CD4-positive, alpha-beta memory T cell (primary cell): ENCODE data around the gene TYW5. TPM values are rescaled to one million over a fixed set of nuclear protein-coding genes. Genes with fewer than 3 reads are reported as not detected.

Experiments
- CTCF ChIA-PET: fragments of 350-600 bp; sonication (Branson Sonifier 250); formaldehyde crosslinking; loops from one replicate; lab custom pipeline; 2021; ENCODE audit warnings: inconsistent platforms; ENCODE audit not compliant: partially characterized antibody; lab: Charles Lee
- POLR2A ChIA-PET: fragments of 350-600 bp; sonication (Branson Sonifier 250); formaldehyde crosslinking; loops from one replicate; lab custom pipeline; 2021; ENCODE audit not compliant: partially characterized antibody; lab: Charles Lee
- DNase-seq, 5 donors: peaks; one replicate each; pipeline versions ENCODE4 v3.0.0 to v3.0.0-alpha.2; 2020 to 2022; ENCODE audit warnings: mixed read lengths in 1 of 5
- H3K27ac ChIP-seq: one replicate; pipeline ENCODE4 v1.7.0; 2013; ENCODE audit warnings: low read depth, low read length
- H3K27me3 ChIP-seq: 2 replicates; pipeline ENCODE4 v1.7.0; 2013; ENCODE audit warnings: mild to moderate bottlenecking, low read length, moderate library complexity; ENCODE audit not compliant: insufficient read depth
- H3K36me3 ChIP-seq: 2 replicates; pipeline ENCODE4 v1.7.0; 2013; ENCODE audit warnings: mild to moderate bottlenecking, low read length, moderate library complexity; ENCODE audit not compliant: insufficient read depth
- H3K4me1 ChIP-seq: 2 replicates; pipeline ENCODE4 v1.7.0; 2013; ENCODE audit warnings: mild to moderate bottlenecking, low read length, moderate library complexity; ENCODE audit not compliant: insufficient read depth
- H3K4me3 ChIP-seq, 2 donors: one replicate each; pipeline ENCODE4 v1.7.0; 2013; ENCODE audit warnings: low read length in 2 of 2, mild to moderate bottlenecking in 1 of 2
- H3K9me3 ChIP-seq, 2 donors: one replicate each; pipeline ENCODE4 v1.7.0; 2013; ENCODE audit warnings: low read length in 2 of 2, control low read depth in 1 of 2; ENCODE audit not compliant: control insufficient read depth in 1 of 2
- H3K27ac Mint-ChIP-seq, 7 donors: one replicate each; pipeline ENCODE4 v1.8.0; 2020 to 2021; ENCODE audit warnings: mixed read lengths in 7 of 7, mild to moderate bottlenecking in 6 of 7, inconsistent platforms in 3 of 7, moderate library complexity in 3 of 7
- H3K27me3 Mint-ChIP-seq, 2 donors: one replicate each; pipeline ENCODE4 v1.8.0; 2020 to 2021; ENCODE audit warnings: mixed read lengths in 2 of 2
- H3K36me3 Mint-ChIP-seq, 2 donors: one replicate each; pipeline ENCODE4 v1.8.0; 2020 to 2021; ENCODE audit warnings: mixed read lengths in 2 of 2, inconsistent platforms in 1 of 2, mild to moderate bottlenecking in 1 of 2
- H3K4me1 Mint-ChIP-seq, 4 donors: one replicate each; pipeline ENCODE4 v1.8.0; 2020 to 2021; ENCODE audit warnings: mixed read lengths in 4 of 4, mild to moderate bottlenecking in 1 of 4
- H3K4me3 Mint-ChIP-seq, 8 donors: one replicate each; pipeline ENCODE4 v1.8.0; 2020 to 2021; ENCODE audit warnings: mixed read lengths in 8 of 8, mild to moderate bottlenecking in 7 of 8, moderate library complexity in 6 of 8, inconsistent platforms in 3 of 8
- H3K9me3 Mint-ChIP-seq, 8 donors: one replicate each; pipeline ENCODE4 v1.8.0; 2020 to 2021; ENCODE audit warnings: mixed read lengths in 8 of 8, mild to moderate bottlenecking in 5 of 8, inconsistent platforms in 3 of 8, moderate library complexity in 1 of 8
- intact Hi-C: fragments of 100-400 bp; cut with micrococcal nuclease; formaldehyde crosslinking; loops from one replicate; pipeline ENCODE4 v1.15.1; 2023
- polyA plus RNA-seq, 2 donors: library from polyadenylated mRNA; unstranded; fragments of 300-500 nt; fragmentation: Illumina TruSeq; gene quantifications; one replicate each; pipeline ENCODE4 v1.2.3, GENCODE V29; 2021
- total RNA-seq, 2 experiments: library from RNA; stranded (reverse); gene quantifications; one replicate each; pipeline ENCODE4 v1.2.3, GENCODE V29; 2021

TYW5 gene
- total and polyA plus RNA-seq, 4 experiments from 2014 or later, result 4.0 to 11.6 (median 7.8) TPM

GRCh38 chr2:199984159-199984558 is 28.9 kb upstream of the TYW5 start:
- H3K4me3 Mint-ChIP-seq, result no peak overlapping the region
- Histone ChIP-seq H3K36me3 (no peaks in the 10 kb centered on the region), H3K27ac (no peak overlapping the region), H3K9me3 (no peaks in the 10 kb centered on the region), H3K4me3 (no peak overlapping the region), H3K27me3 (no peaks in the 10 kb centered on the region), H3K4me1 (no peaks in the 10 kb centered on the region)
- H3K27me3 Mint-ChIP-seq, result peaks cover 0 to 2% of the 10 kb centered on the region in 2 donors
- no peak for DNase-seq
- no peak overlapping the region for H3K27ac Mint-ChIP-seq
- ChIA-PET CTCF (interaction anchor here (0.6 to 3.2 kb wide), 6 partner anchors 486 to 1072 kb away, joined by 4 to 17 read pairs (median 9); no protein-coding TSS in a partner anchor), POLR2A (no interaction called here)
- H3K9me3 Mint-ChIP-seq, result peaks cover 0 to 2% (median 0%) of the 10 kb centered on the region in 8 donors
- peaks cover 5 to 9% (median 6%) of the 10 kb centered on the region in 4 donors for H3K4me1 Mint-ChIP-seq
- intact Hi-C loops, result no loop called here
- no peaks in the 10 kb centered on the region for H3K36me3 Mint-ChIP-seq

DNA sequence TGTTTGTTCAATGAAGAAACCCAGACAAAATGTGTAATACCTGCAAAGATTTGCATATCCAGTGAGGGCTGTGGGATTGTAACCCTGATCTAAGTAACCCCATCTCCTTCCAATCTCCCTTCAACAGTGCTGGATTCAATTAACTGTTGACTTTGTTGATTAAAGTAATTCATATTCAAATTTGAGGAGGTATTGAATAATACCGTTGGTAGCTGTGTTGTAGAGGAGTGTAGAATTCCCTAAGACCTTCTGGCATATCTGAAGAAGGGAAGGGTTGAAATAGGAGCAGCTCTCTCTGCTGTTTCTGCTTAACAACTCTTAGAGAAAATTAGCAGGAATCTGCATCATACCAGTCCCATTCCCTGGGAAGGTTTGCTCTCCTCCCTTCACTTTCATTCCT is 28.2 kb upstream of the TYW5 start:
- intact Hi-C loops, result no loop called here
- Mint-ChIP-seq H3K36me3 (no peaks in the 10 kb centered on the region), H3K4me1 (peaks cover 5 to 9% (median 6%) of the 10 kb centered on the region in 4 donors), H3K4me3 (no peak overlapping the region), H3K9me3 (peaks cover 0 to 2% (median 0%) of the 10 kb centered on the region in 8 donors), H3K27me3 (peaks cover 0 to 2% of the 10 kb centered on the region in 2 donors), H3K27ac (no peak overlapping the region)
- H3K4me3 ChIP-seq, result no peak overlapping the region
- no peaks in the 10 kb centered on the region for H3K36me3 ChIP-seq
- H3K4me1 ChIP-seq, result no peaks in the 10 kb centered on the region
- no peak overlapping the region for H3K27ac ChIP-seq
- POLR2A ChIA-PET, result no interaction called here
- H3K27me3 ChIP-seq, result no peaks in the 10 kb centered on the region
- DNase-seq, result no peak
- no peaks in the 10 kb centered on the region for H3K9me3 ChIP-seq
- CTCF ChIA-PET, result interaction anchor here (0.6 to 3.2 kb wide), 3 partner anchors 488 to 1073 kb away, joined by 4 to 17 read pairs (median 7); no protein-coding TSS in a partner anchor

DNA sequence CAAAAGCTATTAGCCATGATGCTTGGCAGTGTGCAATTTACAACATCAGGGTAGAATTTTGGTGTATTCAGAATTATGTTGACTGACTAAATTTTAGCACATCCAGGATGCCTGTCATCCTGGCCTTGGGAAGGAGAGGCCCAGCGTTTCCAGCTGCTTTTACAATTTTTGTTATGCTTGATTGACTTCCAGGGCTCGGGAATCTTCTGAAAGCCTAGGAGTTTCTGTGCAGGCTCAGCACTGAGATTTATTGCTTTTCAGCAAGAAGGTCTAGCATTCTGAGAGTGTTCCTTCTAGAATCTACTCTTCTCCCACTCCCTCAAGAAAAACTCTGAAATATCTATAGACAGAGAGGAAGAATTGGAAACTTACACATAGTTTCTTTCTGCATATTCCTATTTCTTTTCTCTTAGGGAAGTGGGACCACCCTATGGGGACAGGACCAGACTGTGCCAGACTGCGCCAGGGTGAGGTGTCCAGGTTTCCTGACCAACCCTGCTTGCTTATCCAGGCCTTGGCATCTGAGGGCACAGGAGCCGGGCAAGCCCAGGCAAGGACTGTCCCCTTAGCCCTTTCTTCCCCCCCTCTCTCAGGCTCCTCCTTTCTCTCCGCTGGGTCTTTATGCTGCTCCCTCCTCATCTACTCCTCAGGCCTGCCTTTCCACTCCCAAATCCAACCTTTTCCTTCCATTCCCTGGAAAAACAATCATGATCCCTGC is 27.0 kb upstream of the TYW5 start:
- Histone ChIP-seq H3K27me3 (no peaks in the 10 kb centered on the region), H3K4me1 (no peaks in the 10 kb centered on the region), H3K27ac (no peak overlapping the region), H3K4me3 (no peak overlapping the region), H3K9me3 (no peaks in the 10 kb centered on the region), H3K36me3 (no peaks in the 10 kb centered on the region)
- Mint-ChIP-seq H3K4me1 (peaks cover 5 to 9% (median 6%) of the 10 kb centered on the region in 4 donors), H3K9me3 (peaks cover 0 to 2% (median 0%) of the 10 kb centered on the region in 8 donors), H3K36me3 (no peaks in the 10 kb centered on the region), H3K27me3 (peaks cover 0 to 2% of the 10 kb centered on the region in 2 donors), H3K27ac (no peak overlapping the region), H3K4me3 (no peak overlapping the region)
- intact Hi-C loops, result no loop called here
- POLR2A ChIA-PET, result no interaction called here
- CTCF ChIA-PET, result interaction anchor here (1.0 to 2.2 kb wide), 3 partner anchors 488 to 501 kb away, joined by 4 to 7 read pairs (median 4); no protein-coding TSS in a partner anchor
- DNase-seq, result no peak

GRCh38 chr2:199979832-199980628 is 24.7 kb upstream of the TYW5 start:
- POLR2A ChIA-PET, result no interaction called here
- H3K27ac Mint-ChIP-seq, result no peak overlapping the region
- peak; percentile 64 to 71 (median 69) for DNase-seq

GRCh38 chr2:199979398-199979797 is 24.1 kb upstream of the TYW5 start:
- H3K27me3 Mint-ChIP-seq, result peaks cover 0 to 2% of the 10 kb centered on the region in 2 donors
- no peak overlapping the region for H3K27ac ChIP-seq

More at GRCh38 chr2:199979832-199980628, 24.7 kb upstream of the TYW5 start:
- intact Hi-C loops, result loop anchor here (1.0 kb wide), 2 partner anchors 491 to 501 kb away; no protein-coding TSS in a partner anchor
- peaks cover 3 to 4% of the 10 kb centered on the region in 2 donors for H3K36me3 Mint-ChIP-seq
- H3K27me3 ChIP-seq, result no peaks in the 10 kb centered on the region
- no peaks in the 10 kb centered on the region for H3K4me1 ChIP-seq
- H3K4me3 Mint-ChIP-seq, result no peak overlapping the region
- peaks cover 0 to 5% (median under 1%) of the 10 kb centered on the region in 4 donors for H3K4me1 Mint-ChIP-seq
- no peak overlapping the region for H3K4me3 ChIP-seq
- no peaks in the 10 kb centered on the region for H3K9me3 ChIP-seq
- peaks cover 0 to 4% (median 0%) of the 10 kb centered on the region in 8 donors for H3K9me3 Mint-ChIP-seq
- no peak overlapping the region for H3K27ac ChIP-seq
- CTCF ChIA-PET, result interaction anchor here (0.7 to 3.4 kb wide), 19 partner anchors 8 to 724 kb away, joined by 3 to 74 read pairs (median 3); no protein-coding TSS in a partner anchor
- no peaks in the 10 kb centered on the region for H3K36me3 ChIP-seq
- H3K27me3 Mint-ChIP-seq, result peaks cover 0 to 2% of the 10 kb centered on the region in 2 donors

GRCh38 chr2:199977984-199978415 is 22.7 kb upstream of the TYW5 start:
- Histone ChIP-seq H3K9me3 (no peaks in the 10 kb centered on the region), H3K27ac (no peak overlapping the region), H3K27me3 (no peaks in the 10 kb centered on the region), H3K4me3 (no peak overlapping the region), H3K36me3 (no peaks in the 10 kb centered on the region), H3K4me1 (no peaks in the 10 kb centered on the region)
- no peak overlapping the region for H3K27ac Mint-ChIP-seq
- intact Hi-C loops, result no loop called here
- peaks cover 0 to 5% (median under 1%) of the 10 kb centered on the region in 4 donors for H3K4me1 Mint-ChIP-seq
- POLR2A ChIA-PET, result no interaction called here
- DNase-seq, result no peak
- H3K9me3 Mint-ChIP-seq, result peaks cover 0 to 4% (median 0%) of the 10 kb centered on the region in 8 donors
- peaks cover 3 to 4% of the 10 kb centered on the region in 2 donors for H3K36me3 Mint-ChIP-seq
- peaks cover 0 to 2% of the 10 kb centered on the region in 2 donors for H3K27me3 Mint-ChIP-seq
- CTCF ChIA-PET, result interaction anchor here (1.5 to 3.4 kb wide), 2 partner anchors 504 to 729 kb away, joined by 4 to 74 read pairs; no protein-coding TSS in a partner anchor
- H3K4me3 Mint-ChIP-seq, result no peak overlapping the region

More at GRCh38 chr2:199979398-199979797, 24.1 kb upstream of the TYW5 start:
- Histone ChIP-seq H3K36me3 (no peaks in the 10 kb centered on the region), H3K9me3 (no peaks in the 10 kb centered on the region), H3K4me3 (no peak overlapping the region), H3K4me1 (no peaks in the 10 kb centered on the region), H3K27me3 (no peaks in the 10 kb centered on the region)
- no peak overlapping the region for H3K27ac Mint-ChIP-seq
- POLR2A ChIA-PET, result no interaction called here
- H3K4me3 Mint-ChIP-seq, result no peak overlapping the region
- peaks cover 0 to 5% (median under 1%) of the 10 kb centered on the region in 4 donors for H3K4me1 Mint-ChIP-seq
- CTCF ChIA-PET, result interaction anchor here (0.9 to 3.4 kb wide), 14 partner anchors 10 to 728 kb away, joined by 3 to 74 read pairs (median 4); no protein-coding TSS in a partner anchor
- intact Hi-C loops, result no loop called here
- DNase-seq, result no peak
- H3K9me3 Mint-ChIP-seq, result peaks cover 0 to 4% (median 0%) of the 10 kb centered on the region in 8 donors
- peaks cover 3 to 4% of the 10 kb centered on the region in 2 donors for H3K36me3 Mint-ChIP-seq
